GM19025 (cell line): Measurements from ENCODE around the gene NSMCE4A.
"Not testable (repeated sequence)": the region's sequence is repeated elsewhere in the genome, so short reads cannot be mapped to it uniquely, and the experiment has no call there.

Experiments
- ATAC-seq: cut with Tn5 transposase; IDR thresholded peaks from one replicate; pipeline ENCODE4 v1.9.1; 2021; ENCODE audit warnings: mild to moderate bottlenecking, low read depth, moderate library complexity; ENCODE audit not compliant: unreplicated experiment

The NSMCE4A gene

GRCh38 chr10:121990015-121990677 lies 15.1 kb upstream of the NSMCE4A start:
- ATAC-seq = no peak

DNA sequence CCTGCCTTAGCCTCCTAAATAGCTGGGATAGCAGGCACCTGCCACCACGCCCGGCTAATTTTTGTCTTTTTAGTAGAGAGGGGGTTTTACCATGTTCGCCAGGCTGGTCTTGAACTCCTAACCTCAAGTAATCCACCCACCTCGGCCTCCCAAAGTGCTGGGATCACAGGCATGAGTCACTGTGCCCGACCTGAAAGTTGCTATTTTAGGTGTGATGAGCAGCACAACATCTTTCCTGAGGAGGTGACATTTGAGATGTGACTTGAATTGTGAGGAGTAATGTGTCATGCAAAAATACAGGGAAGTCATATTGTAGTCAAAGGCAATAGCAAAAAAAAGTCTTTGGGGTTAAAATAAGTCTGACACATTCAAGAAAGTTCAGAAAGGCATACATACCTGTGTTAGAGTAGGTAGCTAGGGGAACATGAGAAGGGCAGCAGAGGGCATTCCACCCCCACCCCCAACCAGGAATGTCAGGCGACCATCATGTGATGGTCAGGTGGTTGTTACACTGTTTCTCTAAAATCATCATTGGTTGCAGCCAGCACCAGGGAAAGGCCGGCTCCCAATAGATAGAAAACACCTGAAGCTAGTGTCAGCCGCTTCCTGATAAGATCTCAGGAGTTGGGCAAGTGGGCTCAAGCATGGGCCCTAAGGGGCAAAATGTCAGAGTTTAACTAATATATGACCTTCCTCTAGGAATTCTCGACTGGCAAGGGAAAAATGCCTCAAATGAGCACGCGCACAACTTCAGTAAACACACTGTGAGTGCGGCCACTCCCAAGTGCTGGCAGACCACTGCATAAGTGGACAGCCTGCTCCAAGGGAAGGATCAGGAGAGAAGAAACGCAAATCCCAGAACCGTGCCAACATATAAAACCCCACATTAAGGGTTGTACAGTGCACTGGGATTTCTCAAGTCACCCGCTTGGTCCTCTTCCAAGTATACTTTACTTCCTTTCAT lies 13.6 kb upstream of the NSMCE4A start, which contains the start of gene TACC2:
Gene TACC2 (plus strand): TSS at position 803 of the 964 bp plus-strand sequence. CDS start 32,819 bp downstream, outside the sequence.
- ATAC-seq = no peak

GRCh38 chr10:121984463-121984862 lies 9.4 kb upstream of the NSMCE4A start:
- no peak for ATAC-seq

GRCh38 chr10:121983852-121984251 lies 8.8 kb upstream of the NSMCE4A start:
- ATAC-seq = no peak

DNA sequence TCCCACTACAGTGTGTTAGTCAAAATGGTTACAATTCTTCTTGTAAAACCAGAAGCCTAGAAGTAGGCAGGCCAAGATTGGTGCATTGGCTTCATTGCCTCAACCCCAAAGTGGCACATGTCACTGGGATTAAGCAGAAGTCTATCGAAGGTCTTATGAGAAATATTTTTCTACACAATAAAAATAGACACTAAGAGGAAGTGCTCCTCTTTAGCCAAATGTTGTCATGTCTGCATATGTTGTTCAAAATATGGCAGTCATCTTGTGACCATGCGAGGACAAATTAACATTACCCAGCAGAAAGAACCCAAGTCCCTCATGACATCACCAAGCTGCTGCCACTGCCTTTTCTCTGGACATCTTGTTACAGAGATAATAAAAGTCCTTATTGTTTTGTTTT lies 6.3 kb upstream of the NSMCE4A start:
- ATAC-seq = no peak

GRCh38 chr10:121978511-121978910 lies 3.5 kb upstream of the NSMCE4A start:
- ATAC-seq = no peak

DNA sequence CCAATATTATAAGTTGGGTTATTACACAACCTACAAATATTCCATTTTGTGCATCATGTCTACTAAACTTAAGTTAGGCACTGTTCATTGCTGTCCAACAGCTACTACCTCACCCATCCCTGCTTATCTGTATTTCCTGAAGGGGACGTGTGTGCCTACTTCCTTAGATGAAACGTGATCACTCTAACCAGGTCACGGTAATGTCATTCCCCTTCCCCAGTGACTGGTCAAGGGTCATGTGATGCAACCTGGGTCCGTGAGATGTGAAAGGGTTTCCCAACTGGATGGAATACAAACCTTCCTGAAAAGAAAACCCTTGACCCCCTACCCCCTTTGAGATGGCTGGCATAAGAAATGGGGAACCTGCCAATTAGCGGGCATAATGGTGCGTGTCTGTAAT lies 1.6 kb upstream of the NSMCE4A start:
- no peak for ATAC-seq

DNA sequence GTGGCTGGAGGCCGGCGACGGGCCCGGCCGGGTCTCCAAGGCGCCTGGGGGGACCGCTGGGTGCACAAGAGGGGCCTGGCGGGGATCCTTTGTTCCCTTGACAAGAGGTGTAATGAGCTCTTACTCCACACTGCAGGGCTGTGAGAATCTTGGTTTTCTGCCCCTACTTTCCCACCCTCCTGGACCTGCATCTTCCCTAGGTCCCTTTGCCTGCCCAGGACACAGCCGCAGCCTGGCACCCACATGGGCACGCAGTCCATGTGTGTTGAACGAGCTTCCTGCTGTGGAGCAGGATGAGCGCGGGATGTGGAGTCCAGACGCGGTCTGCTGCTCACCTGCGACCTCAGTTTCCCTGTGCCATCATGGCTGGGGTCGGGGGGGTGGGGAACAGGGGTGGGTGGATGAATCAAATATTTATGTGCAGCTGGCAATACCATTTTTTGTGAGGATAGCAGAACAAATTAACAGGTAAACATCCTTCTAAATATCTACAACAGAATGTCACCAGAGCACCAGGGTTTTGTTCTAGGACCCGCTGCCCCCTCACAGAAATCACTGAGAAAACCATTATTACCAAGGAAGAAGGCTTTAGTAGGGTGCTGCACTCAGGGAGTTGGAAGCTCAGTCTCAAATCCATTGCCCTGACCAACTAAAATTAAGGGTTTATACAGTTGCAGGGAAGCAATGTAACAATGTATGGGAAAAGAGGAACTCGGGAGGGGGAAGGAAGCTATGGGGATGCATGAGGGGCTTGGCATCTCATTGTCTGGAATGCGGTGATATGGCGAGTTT lies 474 bp upstream of the NSMCE4A start:
- ATAC-seq = no peak

- no peak for ATAC-seq
These were observed 940 bp downstream of the NSMCE4A start for GRCh38 chr10:121974019-121974534.

DNA sequence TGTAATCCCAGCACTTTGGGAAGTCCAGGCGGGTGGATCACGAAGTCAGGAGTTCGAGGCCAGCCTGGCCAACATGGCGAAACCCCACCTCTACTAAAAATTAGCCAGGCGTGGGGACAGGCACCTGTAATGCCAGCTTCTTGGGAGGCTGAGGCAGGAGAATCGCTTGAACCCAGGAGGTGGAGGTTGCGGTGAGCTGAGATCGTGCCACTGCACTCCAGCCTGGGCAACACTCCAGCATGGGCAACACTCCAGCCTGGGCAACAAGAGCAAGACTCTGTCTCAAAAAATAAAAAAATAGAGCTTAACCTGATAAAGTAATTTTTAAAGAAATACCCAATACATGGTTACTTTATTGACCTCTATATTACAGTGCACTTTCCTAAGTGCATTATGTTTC lies 5.9 kb downstream of the NSMCE4A start:
- not testable (repeated sequence) for ATAC-seq

- ATAC-seq = no peak
These were observed 9.0 kb downstream of the NSMCE4A start for GRCh38 chr10:121965996-121966395.

- ATAC-seq = no peak
These were observed 13.6 kb downstream of the NSMCE4A start for GRCh38 chr10:121961456-121961855.

GRCh38 chr10:121959671-121960070 lies 15.3 kb downstream of the NSMCE4A start:
- no peak for ATAC-seq

GRCh38 chr10:121956111-121957061 lies 18.6 kb downstream of the NSMCE4A start:
- ATAC-seq = no peak

- ATAC-seq = no peak
These were observed 22.8 kb downstream of the NSMCE4A start for GRCh38 chr10:121952226-121952625.

GRCh38 chr10:121949451-121949850 lies 25.6 kb downstream of the NSMCE4A start:
- ATAC-seq = no peak

DNA sequence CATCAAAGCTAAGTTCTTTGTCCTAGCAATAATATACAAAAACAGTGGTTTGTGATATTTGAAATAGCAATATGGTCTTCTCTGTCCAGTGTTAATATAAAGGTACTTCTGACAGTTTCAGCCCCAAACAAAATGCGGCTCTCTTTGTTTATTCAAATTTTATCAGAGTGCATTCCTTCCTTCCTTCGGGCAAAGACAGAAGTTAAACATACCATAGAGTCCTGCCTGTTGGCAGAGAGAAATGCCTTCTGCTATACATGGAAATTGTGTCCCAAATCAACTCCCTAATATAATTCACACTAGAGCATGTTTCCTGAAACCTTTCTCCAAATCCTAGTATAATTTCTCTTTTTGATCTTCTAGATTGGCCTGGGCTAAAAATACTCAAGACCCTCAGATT lies 26.0 kb downstream of the NSMCE4A start:
- ATAC-seq = no peak

DNA sequence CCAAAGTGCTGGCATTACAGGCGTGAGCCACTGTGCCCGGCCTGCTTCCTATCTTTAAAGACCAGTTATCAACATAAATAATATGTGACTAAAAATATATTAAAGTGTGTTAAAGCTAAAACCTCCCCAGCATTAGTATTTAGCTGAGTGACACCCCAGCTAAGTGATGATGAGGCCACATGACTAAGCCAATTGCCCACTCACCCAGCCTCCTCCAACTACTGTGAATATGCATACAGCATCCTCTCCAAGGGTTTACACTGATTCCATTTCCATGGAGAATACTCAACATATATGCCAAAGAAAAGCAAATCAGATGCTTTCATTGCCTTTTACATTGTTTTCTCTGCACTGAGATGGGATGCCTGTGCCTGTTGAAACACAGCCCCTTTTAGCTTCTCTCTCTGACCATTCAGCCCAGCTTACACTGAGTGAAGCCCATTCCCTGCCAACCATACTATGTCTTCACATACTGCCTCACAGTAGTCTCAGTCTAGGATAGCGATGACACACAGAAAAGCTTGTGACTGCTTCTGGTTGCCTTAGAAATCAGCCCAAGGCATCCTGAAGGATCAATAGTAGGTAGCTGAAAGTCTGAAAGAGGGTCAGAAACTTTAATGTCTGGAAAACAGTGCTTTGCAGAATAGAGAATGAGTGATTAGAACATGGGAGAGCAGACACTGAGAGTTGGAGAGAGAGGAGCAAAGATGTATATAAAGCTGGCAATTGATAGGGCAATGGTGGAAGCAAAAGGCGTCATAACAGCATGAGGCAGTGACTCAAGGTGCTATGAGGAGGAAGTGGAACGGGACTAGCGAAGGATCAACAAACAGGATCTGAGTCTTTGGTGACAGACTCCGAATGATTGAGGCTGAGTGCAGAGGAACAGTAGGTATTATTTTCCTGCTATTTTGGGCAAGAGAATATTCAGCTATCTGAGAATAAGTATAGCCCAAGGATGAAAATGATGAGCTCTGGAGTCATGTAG lies 27.4 kb downstream of the NSMCE4A start:
- ATAC-seq = no peak
